Retinal pigment epithelial cell (primary cell): Measurements from ENCODE around the gene NID1.

Experiments used
- DNase-seq: peaks from one replicate; pipeline ENCODE4 v3.0.0-alpha.2; 2010; ENCODE audit warnings: low read depth
- H3K4me3 ChIP-seq: 2 replicates; pipeline ENCODE4 v1.5.1; 2011; ENCODE audit warnings: mild to moderate bottlenecking, low read length, control low read depth, moderate library complexity
- CTCF ChIP-seq: conservative IDR thresholded peaks from 2 replicates; pipeline ENCODE4 v1.5.1; 2011; ENCODE audit warnings: low read depth, low read length, control low read depth, inconsistent platforms

The NID1 gene

GRCh38 chr1:236038034-236038433, 26.9 kb downstream of the NID1 start:
- no peak for TF ChIP-seq CTCF
- no peak overlapping the region for H3K4me3 ChIP-seq
- DNase-seq: no peak

GRCh38 chr1:236035681-236036101, 29.2 kb downstream of the NID1 start:
- no peak for DNase-seq
- H3K4me3 ChIP-seq: no peak overlapping the region
- no peak for TF ChIP-seq CTCF

GRCh38 chr1:236033336-236033735, 31.6 kb downstream of the NID1 start:
- no peak for TF ChIP-seq CTCF
- H3K4me3 ChIP-seq: no peak overlapping the region
- no peak for DNase-seq

GRCh38 chr1:236030534-236030933, 34.4 kb downstream of the NID1 start:
- DNase-seq: no peak
- TF ChIP-seq CTCF: no peak
- H3K4me3 ChIP-seq: no peak overlapping the region

GRCh38 chr1:236029428-236029940, 35.4 kb downstream of the NID1 start:
- no peak for DNase-seq
- no peak for TF ChIP-seq CTCF
- H3K4me3 ChIP-seq: no peak overlapping the region

- no peak overlapping the region for H3K4me3 ChIP-seq
- TF ChIP-seq CTCF: no peak
- no peak for DNase-seq
Measured at GRCh38 chr1:236027104-236027503, 37.8 kb downstream of the NID1 start.

- TF ChIP-seq CTCF: no peak
- no peak overlapping the region for H3K4me3 ChIP-seq
- DNase-seq: no peak
Measured at GRCh38 chr1:236025836-236026235, 39.1 kb downstream of the NID1 start.
